ENCODE data around the gene SEMA4B. TPM values are rescaled to one million over a fixed set of nuclear protein-coding genes. Genes with fewer than 3 reads are reported as not detected.

Gene SEMA4B
- total and polyA plus RNA-seq, 9 of the 15 experiments (the other 6 are each of a cell fraction or from before 2014, with no cell fraction given) = 1.3 to 33.6 (median 11.0) TPM

DNA sequence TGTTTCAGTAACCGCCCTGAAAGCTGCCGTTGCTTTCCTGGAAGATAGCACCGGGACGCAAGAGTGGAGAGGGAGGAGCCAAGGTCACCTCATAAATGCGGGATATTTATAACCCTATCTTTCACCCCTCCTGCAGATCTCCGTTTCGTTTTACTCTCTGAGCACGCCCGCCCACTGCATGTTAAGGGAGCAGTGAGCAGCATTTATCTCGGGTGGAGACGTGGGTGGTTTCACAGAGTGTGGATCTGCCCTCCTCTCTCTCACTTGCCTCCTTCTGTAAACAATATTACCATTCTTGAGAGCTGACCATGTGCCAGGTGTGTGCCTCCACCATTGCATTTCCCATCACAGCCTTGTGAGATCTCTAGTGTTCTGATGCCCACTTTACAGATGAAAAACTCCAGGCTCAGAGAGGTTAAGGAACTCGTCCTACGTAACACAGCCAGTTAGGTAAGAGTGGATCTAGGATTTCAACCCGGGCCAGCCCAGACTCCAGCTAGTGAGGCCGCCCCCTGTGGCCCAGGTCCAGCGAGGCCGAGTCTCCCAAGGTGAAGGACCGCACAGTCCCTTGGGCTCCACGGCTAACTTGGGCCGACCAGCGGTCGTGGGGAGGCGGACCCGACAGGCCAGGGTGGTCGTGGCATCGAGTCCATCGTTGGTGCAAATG is 16.9 kb upstream of the SEMA4B start (continued):
- TF ChIP-seq POU5F1 (IDR thresholded peaks at IDR 0.05; ENCODE audit: borderline replicate concordance, low read depth, low read length, partially characterized antibody) = no peak
- no peak; the same call in 1 of the 2 replicates for TF ChIP-seq HCFC1 (IDR thresholded peaks at IDR 0.05; ENCODE audit: low read depth, low read length)
- peak; percentile 63 for TF ChIP-seq ESRRA (IDR thresholded peaks at IDR 0.05; ENCODE audit: borderline replicate concordance, low read depth)
- TF ChIP-seq CEBPB (tag; IDR thresholded peaks at IDR 0.05) = peak; percentile 83
- no peak; the same call in none of the 2 replicates for TF ChIP-seq ZEB2 (IDR thresholded peaks at IDR 0.05)
- TF ChIP-seq ZNF583 (CRISPR knock-in tag; IDR thresholded peaks at IDR 0.05) = no peak
- no peak for TF ChIP-seq NFIX (CRISPR knock-in tag; IDR thresholded peaks at IDR 0.05; ENCODE audit: low read depth)
- TF ChIP-seq, protein P1, sequence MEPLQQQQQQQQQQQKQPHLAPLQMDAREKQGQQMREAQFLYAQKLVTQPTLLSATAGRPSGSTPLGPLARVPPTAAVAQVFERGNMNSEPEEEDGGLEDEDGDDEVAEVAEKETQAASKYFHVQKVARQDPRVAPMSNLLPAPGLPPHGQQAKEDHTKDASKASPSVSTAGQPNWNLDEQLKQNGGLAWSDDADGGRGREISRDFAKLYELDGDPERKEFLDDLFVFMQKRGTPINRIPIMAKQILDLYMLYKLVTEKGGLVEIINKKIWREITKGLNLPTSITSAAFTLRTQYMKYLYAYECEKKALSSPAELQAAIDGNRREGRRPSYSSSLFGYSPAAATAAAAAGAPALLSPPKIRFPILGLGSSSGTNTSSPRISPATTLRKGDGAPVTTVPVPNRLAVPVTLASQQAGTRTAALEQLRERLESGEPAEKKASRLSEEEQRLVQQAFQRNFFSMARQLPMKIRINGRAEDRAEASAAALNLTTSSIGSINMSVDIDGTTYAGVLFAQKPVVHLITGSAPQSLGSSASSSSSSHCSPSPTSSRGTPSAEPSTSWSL (CRISPR knock-in tag; IDR thresholded peaks at IDR 0.05; ENCODE audit: borderline replicate concordance) = no peak
- TF ChIP-seq ZNF324 (CRISPR knock-in tag; IDR thresholded peaks at IDR 0.05) = no peak
- TF ChIP-seq SMAD4 (CRISPR knock-in tag; conservative IDR thresholded peaks at IDR 0.05) = peak; percentile 8
- TF ChIP-seq HDAC6 (IDR thresholded peaks at IDR 0.05; ENCODE audit: low read depth, low read length) = no peak
- TF ChIP-seq, protein P2, sequence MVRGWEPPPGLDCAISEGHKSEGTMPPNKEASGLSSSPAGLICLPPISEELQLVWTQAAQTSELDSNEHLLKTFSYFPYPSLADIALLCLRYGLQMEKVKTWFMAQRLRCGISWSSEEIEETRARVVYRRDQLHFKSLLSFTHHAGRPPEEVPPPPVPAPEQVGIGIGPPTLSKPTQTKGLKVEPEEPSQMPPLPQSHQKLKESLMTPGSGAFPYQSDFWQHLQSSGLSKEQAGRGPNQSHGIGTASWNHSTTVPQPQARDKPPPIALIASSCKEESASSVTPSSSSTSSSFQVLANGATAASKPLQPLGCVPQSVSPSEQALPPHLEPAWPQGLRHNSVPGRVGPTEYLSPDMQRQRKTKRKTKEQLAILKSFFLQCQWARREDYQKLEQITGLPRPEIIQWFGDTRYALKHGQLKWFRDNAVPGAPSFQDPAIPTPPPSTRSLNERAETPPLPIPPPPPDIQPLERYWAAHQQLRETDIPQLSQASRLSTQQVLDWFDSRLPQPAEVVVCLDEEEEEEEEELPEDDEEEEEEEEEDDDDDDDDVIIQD (CRISPR knock-in tag; IDR thresholded peaks at IDR 0.05) = no peak
- no peak for TF ChIP-seq HNRNPL (IDR thresholded peaks at IDR 0.05; ENCODE audit: low read depth, low read length)
- no peak for TF ChIP-seq ZNF316 (IDR thresholded peaks at IDR 0.05)
- TF ChIP-seq MXI1 (IDR thresholded peaks at IDR 0.05; ENCODE audit: low read depth, low read length) = no peak
- TF ChIP-seq, protein P3, sequence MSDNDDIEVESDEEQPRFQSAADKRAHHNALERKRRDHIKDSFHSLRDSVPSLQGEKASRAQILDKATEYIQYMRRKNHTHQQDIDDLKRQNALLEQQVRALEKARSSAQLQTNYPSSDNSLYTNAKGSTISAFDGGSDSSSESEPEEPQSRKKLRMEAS (CRISPR knock-in tag; IDR thresholded peaks at IDR 0.05) = peak; percentile 77
- TF ChIP-seq SMARCA5 (IDR thresholded peaks at IDR 0.05) = peak; percentile 100
- TF ChIP-seq RFX7 (CRISPR knock-in tag; IDR thresholded peaks at IDR 0.05) = no peak
- no peak for TF ChIP-seq BRCA1 (IDR thresholded peaks at IDR 0.05)
- no peak for TF ChIP-seq BRCA1 (CRISPR knock-in tag; IDR thresholded peaks at IDR 0.05)
- peak; percentile 17 for TF ChIP-seq MTA2 (IDR thresholded peaks at IDR 0.05; ENCODE audit: low read depth)
- peak; percentile 99 for TF ChIP-seq HDAC2 (IDR thresholded peaks at IDR 0.05)
- TF ChIP-seq MCM5 (IDR thresholded peaks at IDR 0.05; ENCODE audit: low read depth) = no peak
- TF ChIP-seq, protein P4, sequence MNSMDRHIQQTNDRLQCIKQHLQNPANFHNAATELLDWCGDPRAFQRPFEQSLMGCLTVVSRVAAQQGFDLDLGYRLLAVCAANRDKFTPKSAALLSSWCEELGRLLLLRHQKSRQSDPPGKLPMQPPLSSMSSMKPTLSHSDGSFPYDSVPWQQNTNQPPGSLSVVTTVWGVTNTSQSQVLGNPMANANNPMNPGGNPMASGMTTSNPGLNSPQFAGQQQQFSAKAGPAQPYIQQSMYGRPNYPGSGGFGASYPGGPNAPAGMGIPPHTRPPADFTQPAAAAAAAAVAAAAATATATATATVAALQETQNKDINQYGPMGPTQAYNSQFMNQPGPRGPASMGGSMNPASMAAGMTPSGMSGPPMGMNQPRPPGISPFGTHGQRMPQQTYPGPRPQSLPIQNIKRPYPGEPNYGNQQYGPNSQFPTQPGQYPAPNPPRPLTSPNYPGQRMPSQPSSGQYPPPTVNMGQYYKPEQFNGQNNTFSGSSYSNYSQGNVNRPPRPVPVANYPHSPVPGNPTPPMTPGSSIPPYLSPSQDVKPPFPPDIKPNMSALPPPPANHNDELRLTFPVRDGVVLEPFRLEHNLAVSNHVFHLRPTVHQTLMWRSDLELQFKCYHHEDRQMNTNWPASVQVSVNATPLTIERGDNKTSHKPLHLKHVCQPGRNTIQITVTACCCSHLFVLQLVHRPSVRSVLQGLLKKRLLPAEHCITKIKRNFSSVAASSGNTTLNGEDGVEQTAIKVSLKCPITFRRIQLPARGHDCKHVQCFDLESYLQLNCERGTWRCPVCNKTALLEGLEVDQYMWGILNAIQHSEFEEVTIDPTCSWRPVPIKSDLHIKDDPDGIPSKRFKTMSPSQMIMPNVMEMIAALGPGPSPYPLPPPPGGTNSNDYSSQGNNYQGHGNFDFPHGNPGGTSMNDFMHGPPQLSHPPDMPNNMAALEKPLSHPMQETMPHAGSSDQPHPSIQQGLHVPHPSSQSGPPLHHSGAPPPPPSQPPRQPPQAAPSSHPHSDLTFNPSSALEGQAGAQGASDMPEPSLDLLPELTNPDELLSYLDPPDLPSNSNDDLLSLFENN (IDR thresholded peaks at IDR 0.05; ENCODE audit: low read depth in 2 of 2, low read length in 2 of 2) = 0 out of 4 replicates have a peak, but pooled peaks of 1 of the 2 experiments have one; percentile 42
- no peak; the same call in 1 of the 2 replicates for TF ChIP-seq ZFX (CRISPR knock-in tag; IDR thresholded peaks at IDR 0.05)
